K562 (cell line): Measurements from ENCODE around the gene SLC38A10. TPM values are rescaled to one million over a fixed set of nuclear protein-coding genes. Genes with fewer than 3 reads are reported as not detected.

Experiments
- CBX5 ChIP-seq: IDR thresholded peaks from 2 replicates; pipeline ENCODE4 v1.6.1; 2014; ENCODE audit warnings: low read depth, borderline replicate concordance
- COPS2 ChIP-seq: fragments of 450-650 bp; conservative IDR thresholded peaks from 2 replicates; pipeline ENCODE4 v1.6.1; 2016; ENCODE audit warnings: mild to moderate bottlenecking, moderate library complexity
- CREB1 ChIP-seq, 2 experiments: sonication (generic) in 1 of 2; formaldehyde crosslinking in 1 of 2; IDR thresholded peaks; 2 replicates each; pipeline versions ENCODE4 v1.6.1 to v1.8.0; 2012 to 2022; ENCODE audit warnings: inconsistent platforms in 1 of 2, mild to moderate bottlenecking in 1 of 2, missing genetic modification reagents in 1 of 2, moderate library complexity in 1 of 2
- MBD2 ChIP-seq: sonication (generic); IDR thresholded peaks from 2 replicates; pipeline ENCODE4 v1.6.1; 2016; ENCODE audit warnings: low read depth, borderline replicate concordance
- MCM3 ChIP-seq: fragments of 450-650 bp; IDR thresholded peaks from 2 replicates; pipeline ENCODE4 v1.6.1; 2016
- NUFIP1 ChIP-seq: fragments of 450-650 bp; IDR thresholded peaks from 2 replicates; pipeline ENCODE4 v1.6.1; 2018; ENCODE audit not compliant: partially characterized antibody
- PKNOX1 ChIP-seq: fragments of 450-650 bp; IDR thresholded peaks from 2 replicates; pipeline ENCODE4 v1.6.1; 2016
- REST ChIP-seq, 2 experiments: fragments of 450-650 bp; formaldehyde crosslinking in 1 of 2; IDR thresholded peaks; 2 replicates each; pipeline versions ENCODE4 v1.4.0 to v1.6.1; 2014 to 2020; ENCODE audit warnings: mild to moderate bottlenecking in 2 of 2, borderline replicate concordance in 1 of 2, low read depth in 1 of 2
- SIN3A ChIP-seq, 2 experiments: fragments of 150-350 bp in 1 of 2; IDR thresholded peaks; 2 replicates each; pipeline ENCODE4 v1.6.1; 2011 to 2016; ENCODE audit warnings: borderline replicate concordance in 2 of 2, low read depth in 2 of 2, low read length in 2 of 2, mild to moderate bottlenecking in 2 of 2, moderate library complexity in 2 of 2; ENCODE audit not compliant: control insufficient read depth in 1 of 2
- SMARCE1 ChIP-seq: fragments of 450-650 bp; IDR thresholded peaks from 2 replicates; pipeline ENCODE4 v1.7.1; 2016; ENCODE audit warnings: mild to moderate bottlenecking
- SRF ChIP-seq, 2 experiments: fragments of 250-450, 450-650 bp in 1 of 2; sonication (Bioruptor Pico) in 1 of 2; sonication (generic) in 1 of 2; formaldehyde crosslinking; IDR thresholded peaks; 2 replicates each; pipeline versions ENCODE4 v1.5.0 to v1.5.1; 2020 to 2022; ENCODE audit warnings: mild to moderate bottlenecking in 1 of 2, missing genetic modification reagents in 1 of 2
- TBL1XR1 ChIP-seq, 2 experiments: IDR thresholded peaks; 2 replicates each; pipeline ENCODE4 v1.6.1; 2012; ENCODE audit warnings: improper control_type of control experiment in 2 of 2, low read length in 2 of 2, mild to moderate bottlenecking in 1 of 2
- U2AF1 ChIP-seq: fragments of 200-400 bp; formaldehyde crosslinking; optimal IDR thresholded peaks from 2 replicates; pipeline ENCODE3; 2017; ENCODE audit warnings: mild to moderate bottlenecking, low read depth, low read length, moderate library complexity
- ZKSCAN1 ChIP-seq: fragments of 150-350 bp; IDR thresholded peaks from 2 replicates; pipeline ENCODE4 v1.6.1; 2016; ENCODE audit warnings: low read depth, low read length
- ZNF12 ChIP-seq: sonication (generic); formaldehyde crosslinking; IDR thresholded peaks from 2 replicates; pipeline ENCODE4 v1.4.0; 2020; ENCODE audit warnings: mild to moderate bottlenecking, missing genetic modification reagents
- ZNF395 ChIP-seq: fragments of 200-800 bp; sonication (Bioruptor generic); IDR thresholded peaks from 2 replicates; pipeline ENCODE4 v1.6.1; 2017; ENCODE audit warnings: missing genetic modification characterization, missing compliant biosample characterization
- polyA plus RNA-seq, 8 experiments: library from polyadenylated mRNA; depleted of rRNA in 4 of 8; stranded (reverse) in 5 of 8; unstranded in 3 of 8; fragments of >200 nt; fragmentation: Nextera tagmentation in 2 of 8; fragmentation: Illumina TruSeq in 1 of 8; extraction: Ambion mirVana in 2 of 8; extraction: Trizol in 1 of 8; gene quantifications; 2 replicates each; pipeline versions ENCODE4 v1.2.1 to v1.2.3, GENCODE V29; 2011 to 2014; ENCODE audit warnings: inconsistent platforms in 1 of 8, missing spikeins in 1 of 8
- total RNA-seq, 7 experiments: library from RNA; depleted of rRNA in 6 of 7; stranded (reverse); fragments of >200 nt in 6 of 7; fragmentation: Illumina TruSeq in 2 of 7; extraction: Trizol in 2 of 7; gene quantifications; 2 replicates each; pipeline versions ENCODE4 v1.2.1 to v1.2.3, GENCODE V29; 2011 to 2021; ENCODE audit warnings: low replicate concordance in 1 of 7

Gene SLC38A10
- total and polyA plus RNA-seq, 9 of the 15 experiments (the other 6 are each of a cell fraction or from before 2014, with no cell fraction given) = 0.45 to 54.2 (median 13.8) TPM

- TF ChIP-seq REST (IDR thresholded peaks at IDR 0.05; ENCODE audit: borderline replicate concordance) (no peak), REST (CRISPR knock-in tag; IDR thresholded peaks at IDR 0.05; ENCODE audit: low read depth) (peak; percentile 83), ZNF12 (CRISPR knock-in tag) (0 out of 2 replicates have a peak, but pooled peaks have one; percentile 3), CBX5 (no peak), ZNF395 (0 out of 2 replicates have a peak, but pooled peaks have one; percentile 21), TBL1XR1 (IDR thresholded peaks at IDR 0.05; ENCODE audit: low read length in 2 of 2) (peak in 1 of 2 experiments; percentile 20; a peak in 1 of 4 replicates), CREB1 (IDR thresholded peaks at IDR 0.05) (peak; percentile 44; the same call in 1 of the 2 replicates), CREB1 (CRISPR knock-in tag; IDR thresholded peaks at IDR 0.05) (peak; percentile 53; the same call in 1 of the 2 replicates), MBD2 (peak; percentile 100), PKNOX1 (peak; percentile 100), SIN3A (IDR thresholded peaks at IDR 0.05; ENCODE audit: borderline replicate concordance in 2 of 2, control insufficient read depth in 1 of 2, low read depth in 2 of 2, low read length in 2 of 2) (peak; percentile 74 to 80; a peak in 2 of 4 replicates), SMARCE1 (no peak), SRF (CRISPR knock-in tag; IDR thresholded peaks at IDR 0.05) (peak in 1 of 2 experiments; percentile 16; a peak in 1 of 4 replicates), NUFIP1 (no peak), COPS2 (no peak), U2AF1 (peak; percentile 67), MCM3 (no peak), ZKSCAN1 (peak; percentile 56; the same call in 1 of the 2 replicates)
Observed at GRCh38 chr17:81238815-81239713, 56.0 kb downstream of the SLC38A10 start, which contains the start of the genes NDUFAF8 and TEPSIN (continued).
